ENCODE results near the gene C1QL3.

Gene C1QL3

GRCh38 chr10:16491933-16492332 is 29.7 kb downstream of the C1QL3 start:
- no peak for DNase-seq

- DNase-seq: no peak
Measured at GRCh38 chr10:16490511-16490910, 31.2 kb downstream of the C1QL3 start.

- peak in 1 of 5 experiments; percentile 3 for DNase-seq
Measured at GRCh38 chr10:16483241-16483917, 38.3 kb downstream of the C1QL3 start.

GRCh38 chr10:16481052-16481728 is 40.5 kb downstream of the C1QL3 start:
- no peak for DNase-seq

- no peak for DNase-seq
Measured at GRCh38 chr10:16478801-16479200, 42.9 kb downstream of the C1QL3 start.

- DNase-seq: no peak
Measured at GRCh38 chr10:16477757-16478156, 43.9 kb downstream of the C1QL3 start.

GRCh38 chr10:16472828-16473227 is 48.9 kb downstream of the C1QL3 start:
- no peak for DNase-seq

GRCh38 chr10:16470747-16471146 is 50.9 kb downstream of the C1QL3 start:
- peak in 2 of 5 experiments; percentile 4 to 8 for DNase-seq

GRCh38 chr10:16466001-16466400 is 55.7 kb downstream of the C1QL3 start:
- DNase-seq: no peak
